HL-60 (cell line): Measurements from ENCODE around the gene ZFHX3.

Experiments used
- DNase-seq, 2 experiments: peaks; one replicate each; pipeline ENCODE4 v3.0.0-alpha.2; 2010 to 2020; ENCODE audit warnings: low read depth in 1 of 2, low spot score in 1 of 2
- H3K27ac ChIP-seq: fragments of 250-450 bp; sonication (Bioruptor Pico); replicated peaks from 2 replicates; pipeline ENCODE4 v1.5.1; 2020; ENCODE audit warnings: mild to moderate bottlenecking, moderate library complexity
- H3K27me3 ChIP-seq: fragments of 250-450 bp; sonication (Bioruptor Pico); 2 replicates; pipeline ENCODE4 v1.5.1; 2021; ENCODE audit warnings: mild to moderate bottlenecking, moderate library complexity; ENCODE audit not compliant: insufficient read depth, poor library complexity, severe bottlenecking
- H3K4me3 ChIP-seq: replicated peaks from 2 replicates; pipeline ENCODE4 v1.5.1; 2011; ENCODE audit warnings: mild to moderate bottlenecking, control low read depth, low read length; ENCODE audit not compliant: insufficient read depth
- GABPA ChIP-seq: IDR thresholded peaks from 2 replicates; pipeline ENCODE4 v1.6.1; 2012; ENCODE audit warnings: low read depth
- POLR2AphosphoS5 ChIP-seq: IDR thresholded peaks from 2 replicates; pipeline ENCODE4 v1.6.1; 2012; ENCODE audit warnings: low read depth
- SPI1 ChIP-seq: IDR thresholded peaks from 2 replicates; pipeline ENCODE4 v1.6.1; 2012; ENCODE audit warnings: low read depth, mild to moderate bottlenecking, borderline replicate concordance
- TF ChIP-seq, protein P1 (sequence below): IDR thresholded peaks from 2 replicates; pipeline ENCODE4 v1.6.1; 2012; ENCODE audit warnings: low read depth; ENCODE audit not compliant: insufficient replicate concordance
- TF ChIP-seq, protein P2 (sequence below): IDR thresholded peaks from one replicate; pipeline ENCODE4 v1.5.1; 2011; ENCODE audit warnings: low read length, control low read depth, inconsistent platforms; ENCODE audit not compliant: insufficient read depth

Gene ZFHX3

DNA sequence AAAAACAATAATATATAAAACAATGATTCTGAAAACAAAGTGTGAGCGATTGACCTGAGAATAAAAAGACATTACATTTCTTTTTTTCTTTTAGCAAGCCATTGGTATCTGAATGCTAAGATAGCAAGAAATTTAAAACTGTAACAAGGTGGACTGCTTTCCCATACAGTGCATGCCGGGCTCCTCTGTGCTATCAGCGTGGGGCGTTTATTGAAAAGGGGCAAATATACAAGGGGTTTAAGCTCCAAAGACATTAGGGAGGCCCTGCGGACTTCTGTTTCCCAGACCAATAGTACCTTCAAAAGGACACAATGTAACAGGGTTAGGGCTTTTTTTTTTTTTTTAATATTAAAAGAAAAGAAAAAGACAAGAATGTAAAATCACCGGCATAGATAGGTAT, 261.3 kb downstream of the ZFHX3 start:
- Histone ChIP-seq H3K27me3 (no peaks in the 10 kb centered on the region), H3K27ac (peak overlapping the region; percentile 87), H3K4me3 (no peak overlapping the region)
- no peak for TF ChIP-seq POLR2AphosphoS5
- DNase-seq, result no peak

DNA sequence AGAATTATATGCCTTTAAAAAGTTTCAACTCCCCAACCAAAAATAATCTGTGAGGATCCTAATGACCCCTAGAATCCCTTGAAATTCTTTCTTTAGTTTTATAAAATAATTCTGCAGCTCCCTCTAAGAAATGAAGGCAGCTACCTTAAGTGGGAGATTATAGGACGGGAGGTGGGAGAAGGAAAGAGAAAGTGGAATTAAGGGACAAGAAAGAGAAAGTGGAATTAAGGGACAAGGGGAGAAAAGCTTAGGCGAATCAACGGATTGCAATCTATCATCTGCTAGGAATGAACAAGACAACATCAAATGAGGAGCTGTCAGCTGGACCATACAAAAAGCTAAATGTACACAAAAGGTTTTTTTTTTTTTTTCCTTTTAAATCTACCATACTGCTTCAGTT, 262.0 kb downstream of the ZFHX3 start:
- DNase-seq, result no peak
- H3K27me3 ChIP-seq, result no peaks in the 10 kb centered on the region
- no peak overlapping the region; the same call in 1 of the 2 replicates for H3K27ac ChIP-seq
- TF ChIP-seq, protein P1, sequence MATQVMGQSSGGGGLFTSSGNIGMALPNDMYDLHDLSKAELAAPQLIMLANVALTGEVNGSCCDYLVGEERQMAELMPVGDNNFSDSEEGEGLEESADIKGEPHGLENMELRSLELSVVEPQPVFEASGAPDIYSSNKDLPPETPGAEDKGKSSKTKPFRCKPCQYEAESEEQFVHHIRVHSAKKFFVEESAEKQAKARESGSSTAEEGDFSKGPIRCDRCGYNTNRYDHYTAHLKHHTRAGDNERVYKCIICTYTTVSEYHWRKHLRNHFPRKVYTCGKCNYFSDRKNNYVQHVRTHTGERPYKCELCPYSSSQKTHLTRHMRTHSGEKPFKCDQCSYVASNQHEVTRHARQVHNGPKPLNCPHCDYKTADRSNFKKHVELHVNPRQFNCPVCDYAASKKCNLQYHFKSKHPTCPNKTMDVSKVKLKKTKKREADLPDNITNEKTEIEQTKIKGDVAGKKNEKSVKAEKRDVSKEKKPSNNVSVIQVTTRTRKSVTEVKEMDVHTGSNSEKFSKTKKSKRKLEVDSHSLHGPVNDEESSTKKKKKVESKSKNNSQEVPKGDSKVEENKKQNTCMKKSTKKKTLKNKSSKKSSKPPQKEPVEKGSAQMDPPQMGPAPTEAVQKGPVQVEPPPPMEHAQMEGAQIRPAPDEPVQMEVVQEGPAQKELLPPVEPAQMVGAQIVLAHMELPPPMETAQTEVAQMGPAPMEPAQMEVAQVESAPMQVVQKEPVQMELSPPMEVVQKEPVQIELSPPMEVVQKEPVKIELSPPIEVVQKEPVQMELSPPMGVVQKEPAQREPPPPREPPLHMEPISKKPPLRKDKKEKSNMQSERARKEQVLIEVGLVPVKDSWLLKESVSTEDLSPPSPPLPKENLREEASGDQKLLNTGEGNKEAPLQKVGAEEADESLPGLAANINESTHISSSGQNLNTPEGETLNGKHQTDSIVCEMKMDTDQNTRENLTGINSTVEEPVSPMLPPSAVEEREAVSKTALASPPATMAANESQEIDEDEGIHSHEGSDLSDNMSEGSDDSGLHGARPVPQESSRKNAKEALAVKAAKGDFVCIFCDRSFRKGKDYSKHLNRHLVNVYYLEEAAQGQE, result no peak
- TF ChIP-seq POLR2AphosphoS5 (no peak), GABPA (no peak)
- TF ChIP-seq, protein P2, sequence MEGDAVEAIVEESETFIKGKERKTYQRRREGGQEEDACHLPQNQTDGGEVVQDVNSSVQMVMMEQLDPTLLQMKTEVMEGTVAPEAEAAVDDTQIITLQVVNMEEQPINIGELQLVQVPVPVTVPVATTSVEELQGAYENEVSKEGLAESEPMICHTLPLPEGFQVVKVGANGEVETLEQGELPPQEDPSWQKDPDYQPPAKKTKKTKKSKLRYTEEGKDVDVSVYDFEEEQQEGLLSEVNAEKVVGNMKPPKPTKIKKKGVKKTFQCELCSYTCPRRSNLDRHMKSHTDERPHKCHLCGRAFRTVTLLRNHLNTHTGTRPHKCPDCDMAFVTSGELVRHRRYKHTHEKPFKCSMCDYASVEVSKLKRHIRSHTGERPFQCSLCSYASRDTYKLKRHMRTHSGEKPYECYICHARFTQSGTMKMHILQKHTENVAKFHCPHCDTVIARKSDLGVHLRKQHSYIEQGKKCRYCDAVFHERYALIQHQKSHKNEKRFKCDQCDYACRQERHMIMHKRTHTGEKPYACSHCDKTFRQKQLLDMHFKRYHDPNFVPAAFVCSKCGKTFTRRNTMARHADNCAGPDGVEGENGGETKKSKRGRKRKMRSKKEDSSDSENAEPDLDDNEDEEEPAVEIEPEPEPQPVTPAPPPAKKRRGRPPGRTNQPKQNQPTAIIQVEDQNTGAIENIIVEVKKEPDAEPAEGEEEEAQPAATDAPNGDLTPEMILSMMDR, result no peak
- no peak overlapping the region for H3K4me3 ChIP-seq

DNA sequence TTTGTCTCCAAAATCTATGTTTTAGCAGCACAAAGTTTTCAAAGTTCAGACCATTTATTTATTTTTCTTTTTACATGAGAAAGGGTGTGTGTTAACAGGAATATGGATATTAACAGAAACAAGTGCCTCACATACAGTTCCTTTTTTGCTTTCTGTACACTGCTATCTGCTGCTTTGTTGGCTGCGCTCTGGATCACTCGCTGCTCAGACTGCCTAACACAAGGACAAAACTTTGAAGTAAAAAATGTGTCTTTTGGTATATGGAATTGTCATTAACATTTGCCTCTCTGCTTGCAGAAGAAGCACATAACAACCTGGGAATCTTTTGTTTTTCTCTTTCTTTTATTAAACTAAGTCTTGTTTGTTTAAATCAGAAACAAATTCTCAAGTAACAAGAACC, 262.8 kb downstream of the ZFHX3 start:
- Histone ChIP-seq H3K27ac (no peak overlapping the region), H3K27me3 (no peaks in the 10 kb centered on the region), H3K4me3 (no peak overlapping the region)
- TF ChIP-seq, protein P1, result no peak
- peak; percentile 7; the same call in 1 of the 2 replicates for TF ChIP-seq SPI1
- DNase-seq, result no peak

DNA sequence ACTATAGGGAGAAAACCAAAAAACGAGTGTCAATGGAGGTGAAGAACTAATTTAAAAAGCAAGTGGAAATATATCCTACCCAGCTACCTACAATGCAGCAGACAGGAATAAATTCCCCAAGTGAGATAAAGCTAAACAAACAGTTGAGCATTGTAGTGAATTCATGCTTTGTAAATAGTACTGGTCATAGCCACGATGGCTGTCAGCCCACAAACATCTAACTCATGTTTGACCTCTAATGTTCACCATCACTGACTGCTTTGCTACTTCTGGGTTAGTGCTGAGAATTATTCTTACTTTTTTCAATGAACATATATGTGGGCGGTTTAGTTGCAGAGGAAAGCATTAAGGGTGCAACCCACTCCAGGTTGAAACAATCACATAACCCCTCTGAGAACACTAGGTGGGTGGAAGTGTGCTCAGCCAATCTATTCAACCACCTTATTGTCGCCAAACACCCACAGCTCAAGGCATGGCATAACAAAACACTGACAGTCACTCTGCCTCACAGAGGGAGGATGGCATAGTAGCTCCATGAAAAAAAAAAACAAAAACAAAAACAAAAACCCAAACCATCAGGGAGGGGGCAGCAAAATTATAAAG, 264.1 kb downstream of the ZFHX3 start:
- DNase-seq, result no peak
- H3K27ac ChIP-seq, result no peak overlapping the region
- TF ChIP-seq GABPA, result no peak

DNA sequence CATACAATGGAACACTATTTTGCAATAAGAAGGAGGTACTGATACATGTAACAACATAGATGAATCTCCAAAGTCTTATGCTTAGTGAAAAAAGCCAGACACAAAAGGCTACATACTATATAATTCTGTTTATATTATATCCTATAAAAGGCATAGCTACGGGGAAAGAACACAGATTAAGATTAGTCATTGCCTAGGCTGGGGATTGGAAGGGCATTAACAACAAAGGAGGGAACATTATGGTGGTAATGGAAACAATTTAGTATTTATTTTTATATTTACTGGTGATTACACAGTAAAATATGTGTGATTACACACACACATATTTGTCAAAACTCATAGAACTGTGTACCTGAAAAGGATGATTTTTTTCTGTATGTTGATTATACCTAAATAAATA, 278.1 kb downstream of the ZFHX3 start:
- no peak overlapping the region for H3K27ac ChIP-seq
- H3K27me3 ChIP-seq, result no peaks in the 10 kb centered on the region
- TF ChIP-seq, protein P2, result no peak
- TF ChIP-seq, protein P1, result no peak
- no peak for TF ChIP-seq SPI1
- TF ChIP-seq GABPA, result no peak
- no peak for TF ChIP-seq POLR2AphosphoS5
- no peak overlapping the region for H3K4me3 ChIP-seq
- DNase-seq, result no peak

More for the DNA sequence above, 264.1 kb downstream of the ZFHX3 start:
- no peaks in the 10 kb centered on the region for H3K27me3 ChIP-seq
- no peak overlapping the region for H3K4me3 ChIP-seq
